Activated CD4-positive, alpha-beta T cell treated with anti-CD3 and anti-CD28 coated beads, Interleukin-2, amount 10 ng/mL, durations not matched to agents 24 days and 14 days (primary cell): ENCODE measurements around the gene FRMD5. TPM values are rescaled to one million over a fixed set of nuclear protein-coding genes. Genes with fewer than 3 reads are reported as not detected.

Experiments
- DNase-seq: peaks from one replicate; pipeline ENCODE4 v3.0.0; 2022
- H3K27ac Mint-ChIP-seq: one replicate; pipeline ENCODE4 v1.8.0; 2022; ENCODE audit warnings: mild to moderate bottlenecking, mixed read lengths
- H3K27me3 Mint-ChIP-seq: one replicate; pipeline ENCODE4 v1.8.0; 2022; ENCODE audit warnings: mixed read lengths
- H3K36me3 Mint-ChIP-seq: one replicate; pipeline ENCODE4 v1.8.0; 2022; ENCODE audit warnings: low read depth, mild to moderate bottlenecking, mixed read lengths
- H3K4me1 Mint-ChIP-seq: one replicate; pipeline ENCODE4 v1.8.0; 2021; ENCODE audit warnings: mixed read lengths
- H3K4me3 Mint-ChIP-seq: one replicate; pipeline ENCODE4 v1.8.0; 2022; ENCODE audit warnings: mild to moderate bottlenecking, moderate library complexity, mixed read lengths
- H3K9me3 Mint-ChIP-seq: one replicate; pipeline ENCODE4 v1.8.0; 2021; ENCODE audit warnings: mixed read lengths
- intact Hi-C: fragments of 100-400 bp; cut with micrococcal nuclease; formaldehyde crosslinking; loops from one replicate; pipeline ENCODE4 v1.15.1; 2023
- total RNA-seq: library from RNA; stranded (reverse); gene quantifications from 2 replicates; pipeline ENCODE4 v1.2.3, GENCODE V29; 2022

The FRMD5 gene
- total RNA-seq, 1 donor from 2014 or later, result not detected

DNA sequence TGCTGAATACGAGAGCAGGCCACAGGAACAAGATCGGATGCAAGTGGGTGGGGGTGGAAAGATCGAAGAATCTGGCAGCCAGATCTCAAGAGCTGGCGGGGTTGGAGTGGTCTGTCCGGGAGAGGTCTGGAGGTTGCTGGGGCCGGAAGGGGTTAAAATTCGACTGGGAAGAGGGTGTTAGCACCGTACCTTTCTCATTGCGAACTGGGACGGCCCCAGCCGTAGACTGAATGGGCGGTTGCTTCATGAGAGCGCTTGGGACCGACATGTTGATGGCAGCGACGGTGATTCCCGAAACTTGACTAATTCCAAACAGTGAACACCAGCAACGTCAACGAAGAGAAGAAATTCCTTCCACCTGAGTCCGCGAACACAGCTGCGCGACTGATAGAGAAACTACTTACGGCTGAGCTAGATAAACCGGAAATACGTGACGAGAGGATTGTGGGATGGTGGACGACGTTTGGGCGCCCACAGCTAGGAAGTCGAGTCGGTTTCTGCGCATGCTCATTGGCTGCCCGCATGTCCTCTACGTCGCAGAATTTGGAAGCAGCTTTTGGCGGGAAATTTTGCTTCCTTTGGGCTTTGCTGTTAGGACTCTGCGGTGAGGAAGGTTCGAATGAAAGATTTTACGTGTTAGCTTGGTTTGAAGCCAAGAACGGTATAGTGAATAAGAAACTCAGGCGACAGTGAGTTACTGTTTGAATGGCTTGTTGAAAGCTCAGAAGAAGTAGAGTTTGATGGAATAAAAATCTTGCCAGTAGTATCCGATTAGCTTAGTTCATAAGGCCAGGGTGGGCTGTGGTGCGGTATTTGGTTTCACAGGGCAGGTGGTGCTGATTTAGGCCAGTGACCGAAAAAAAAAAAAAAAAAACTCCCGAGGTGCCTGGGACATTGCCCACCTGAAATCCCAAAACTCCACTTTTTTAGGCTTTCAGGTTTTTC is 370.5 kb downstream of the FRMD5 start, which contains the start of gene MFAP1:
TSS of gene MFAP1 (minus strand) at position 389 of the 945 bp plus-strand sequence. CDS start at position 268, 121 bp downstream.
- intact Hi-C loops, result loop anchor here (1.0 to 10.0 kb wide), 4 partner anchors 24 to 900 kb away; partner anchors contain the start of genes HYPK and SERINC4
- Mint-ChIP-seq H3K9me3 (peaks cover 5% of the 10 kb centered on the region), H3K4me3 (peak within 1 kb of the TSS; percentile 92), H3K36me3 (peaks cover 33% of the 10 kb centered on the region), H3K27me3 (no peaks in the 10 kb centered on the region), H3K27ac (peak within 1 kb of the TSS; percentile 98), H3K4me1 (peaks cover 38% of the 10 kb centered on the region)
- DNase-seq, result peak; percentile 97

DNA sequence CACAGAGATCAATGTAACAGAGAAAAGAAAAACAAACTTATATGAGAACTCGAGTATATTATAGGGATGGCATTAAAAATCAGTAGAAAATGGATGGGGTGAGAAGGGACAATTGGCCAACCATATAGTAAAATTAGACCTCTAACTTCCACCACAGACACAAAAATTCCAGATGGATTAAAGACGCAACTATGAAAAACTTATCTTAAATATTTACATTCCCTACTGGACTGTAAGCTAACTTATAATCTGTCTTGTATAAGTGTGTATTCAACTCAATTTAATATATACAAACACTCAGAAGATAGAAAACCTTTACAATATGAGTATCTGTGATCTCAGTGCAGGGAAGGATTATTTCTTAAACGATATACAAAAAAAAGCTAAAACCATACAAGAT is 373.6 kb downstream of the FRMD5 start:
- peaks cover 5% of the 10 kb centered on the region for H3K9me3 Mint-ChIP-seq
- no peaks in the 10 kb centered on the region for H3K27me3 Mint-ChIP-seq
- intact Hi-C loops, result loop anchor here (10.0 kb wide), 2 partner anchors 723 to 903 kb away; no protein-coding TSS in a partner anchor
- H3K27ac Mint-ChIP-seq, result peak overlapping the region; percentile 61
- peak overlapping the region; percentile 51 for H3K4me3 Mint-ChIP-seq
- DNase-seq, result no peak
- H3K4me1 Mint-ChIP-seq, result peaks cover 29% of the 10 kb centered on the region
- H3K36me3 Mint-ChIP-seq, result peaks cover 21% of the 10 kb centered on the region

Other genes with a start within 250 kb of the FRMD5 start
- gene GOLM2, start 93.4 kb upstream of the FRMD5 start, total RNA-seq, result 50.6 and 55.8 TPM in 2 replicates
- gene CTDSPL2, start 232.4 kb upstream of the FRMD5 start, total RNA-seq, result 67.2 and 69.0 TPM in 2 replicates